ENCODE data around the gene IGFBP4. TPM values are rescaled to one million over a fixed set of nuclear protein-coding genes. Genes with fewer than 3 reads are reported as not detected.

The IGFBP4 gene
- total RNA-seq, 1 donor = 314 TPM

GRCh38 chr17:40442392-40443195, 656 bp upstream of the IGFBP4 start:
- TF ChIP-seq CTCF (IDR thresholded peaks at IDR 0.05; ENCODE audit: insufficient read depth, low read length) = peak; percentile 15
- DNase-seq (ENCODE audit: low read depth) = peak; percentile 54
- H3K4me3 ChIP-seq (ENCODE audit: low read depth, low read length) = peak overlapping the region; percentile 95

- peak; percentile 54 for DNase-seq (ENCODE audit: low read depth)
Observed at GRCh38 chr17:40443988-40444899, 994 bp downstream of the IGFBP4 start.

GRCh38 chr17:40445751-40446468, 2.7 kb downstream of the IGFBP4 start:
- peak; percentile 45 for TF ChIP-seq CTCF (IDR thresholded peaks at IDR 0.05; ENCODE audit: insufficient read depth, low read length)
- DNase-seq (ENCODE audit: low read depth) = peak; percentile 63
- peak overlapping the region; percentile 95 for H3K4me3 ChIP-seq (ENCODE audit: low read depth, low read length)

More at GRCh38 chr17:40443988-40444899, 994 bp downstream of the IGFBP4 start:
- H3K4me3 ChIP-seq (ENCODE audit: low read depth, low read length) = peak overlapping the region; percentile 95
- no peak for TF ChIP-seq CTCF (IDR thresholded peaks at IDR 0.05; ENCODE audit: insufficient read depth, low read length)

- no peak for TF ChIP-seq CTCF (IDR thresholded peaks at IDR 0.05; ENCODE audit: insufficient read depth, low read length)
- H3K4me3 ChIP-seq (ENCODE audit: low read depth, low read length) = peak overlapping the region; percentile 95
- peak; percentile 37 for DNase-seq (ENCODE audit: low read depth)
Observed at GRCh38 chr17:40447148-40447644, 3.9 kb downstream of the IGFBP4 start.

GRCh38 chr17:40447806-40448205, 4.6 kb downstream of the IGFBP4 start:
- peak overlapping the region; percentile 95 for H3K4me3 ChIP-seq (ENCODE audit: low read depth, low read length)
- TF ChIP-seq CTCF (IDR thresholded peaks at IDR 0.05; ENCODE audit: insufficient read depth, low read length) = no peak
- peak; percentile 8 for DNase-seq (ENCODE audit: low read depth)

- peak; percentile 69 for DNase-seq (ENCODE audit: low read depth)
- H3K4me3 ChIP-seq (ENCODE audit: low read depth, low read length) = peak overlapping the region; percentile 95
- no peak for TF ChIP-seq CTCF (IDR thresholded peaks at IDR 0.05; ENCODE audit: insufficient read depth, low read length)
Observed at GRCh38 chr17:40448213-40448638, 5.0 kb downstream of the IGFBP4 start.
